ENCODE data around the gene CLRN3.

Gene CLRN3, protein sequence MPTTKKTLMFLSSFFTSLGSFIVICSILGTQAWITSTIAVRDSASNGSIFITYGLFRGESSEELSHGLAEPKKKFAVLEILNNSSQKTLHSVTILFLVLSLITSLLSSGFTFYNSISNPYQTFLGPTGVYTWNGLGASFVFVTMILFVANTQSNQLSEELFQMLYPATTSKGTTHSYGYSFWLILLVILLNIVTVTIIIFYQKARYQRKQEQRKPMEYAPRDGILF

GRCh38 chr10:127892743-127893142 lies at the start of gene CLRN3:
CLRN3 (minus strand) TSS chr10:127892941; CDS start chr10:127892784, 157 bp downstream.
- DNase-seq (ENCODE audit: low spot score) = no peak

DNA sequence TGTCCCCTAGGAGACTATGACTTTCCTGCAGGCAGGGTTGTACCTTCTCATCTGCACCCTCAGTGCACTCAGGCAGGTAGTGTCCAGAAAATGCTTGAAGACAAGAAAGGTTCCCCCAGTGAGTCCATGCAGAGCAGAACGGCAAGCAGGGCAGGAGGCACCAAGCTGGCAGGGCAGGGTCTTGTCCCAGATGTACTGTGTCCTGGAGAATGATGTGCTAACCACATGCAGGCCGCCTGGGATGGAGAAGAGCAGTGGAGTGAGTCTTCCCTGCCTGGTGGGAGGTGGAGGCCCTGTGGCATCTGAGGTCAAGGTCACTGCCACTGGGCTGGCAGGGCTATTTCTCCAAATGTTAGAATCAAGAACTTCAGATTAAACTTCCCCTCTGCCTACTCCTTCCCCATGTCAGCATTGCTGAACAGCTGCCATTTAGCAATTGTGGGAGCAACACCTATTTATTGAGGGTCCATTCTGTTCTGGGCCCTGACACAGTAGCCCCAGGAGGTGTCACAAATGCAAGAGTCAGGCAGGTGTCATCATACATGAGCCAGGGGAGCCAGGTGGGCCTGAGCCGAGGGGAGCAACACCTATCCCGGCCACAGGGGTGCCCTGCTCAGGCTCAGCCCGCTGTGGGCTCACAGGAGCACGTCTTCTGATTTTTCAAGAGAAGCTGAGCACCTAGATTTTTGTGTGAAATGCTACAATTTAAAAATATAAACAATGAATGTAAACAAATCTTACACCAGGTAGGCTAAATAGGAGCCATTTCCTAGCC lies 48.3 kb upstream of the CLRN3 start:
- no peak for DNase-seq (ENCODE audit: low spot score)

GRCh38 chr10:127939786-127940330 lies 47.1 kb upstream of the CLRN3 start:
- DNase-seq (ENCODE audit: low spot score) = no peak

- no peak for DNase-seq (ENCODE audit: low spot score)
Observed at GRCh38 chr10:127937915-127938463, 45.2 kb upstream of the CLRN3 start.

GRCh38 chr10:127937069-127937468 lies 44.3 kb upstream of the CLRN3 start:
- DNase-seq (ENCODE audit: low spot score) = no peak

DNA sequence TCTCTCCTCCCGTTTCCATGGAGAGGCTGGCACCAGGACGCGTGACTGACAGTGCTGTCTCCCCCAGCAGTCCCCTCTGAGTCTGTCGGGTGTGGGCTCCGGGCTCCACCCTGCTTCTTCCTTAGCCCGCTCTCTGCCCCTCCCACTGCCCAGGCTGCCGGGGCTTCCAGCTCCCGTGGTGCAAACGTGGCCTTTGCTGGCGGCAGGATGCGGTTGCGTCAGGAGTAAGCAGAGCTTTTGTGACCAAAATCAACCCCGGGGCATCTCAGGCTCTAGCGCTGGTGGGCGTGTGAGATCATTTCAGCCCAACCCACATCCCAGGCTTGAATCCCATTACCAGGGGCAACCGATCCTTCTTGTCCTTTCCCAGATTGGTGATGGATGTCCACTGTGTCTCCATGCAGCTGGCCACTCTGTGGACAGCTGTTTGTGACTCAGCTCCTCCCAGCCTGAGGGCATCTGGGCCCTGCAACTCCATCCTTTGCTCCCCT lies 42.4 kb upstream of the CLRN3 start:
- DNase-seq (ENCODE audit: low spot score) = no peak

- no peak for DNase-seq (ENCODE audit: low spot score)
Observed at GRCh38 chr10:127934383-127934782, 41.6 kb upstream of the CLRN3 start.

GRCh38 chr10:127933271-127933670 lies 40.5 kb upstream of the CLRN3 start:
- no peak for DNase-seq (ENCODE audit: low spot score)

DNA sequence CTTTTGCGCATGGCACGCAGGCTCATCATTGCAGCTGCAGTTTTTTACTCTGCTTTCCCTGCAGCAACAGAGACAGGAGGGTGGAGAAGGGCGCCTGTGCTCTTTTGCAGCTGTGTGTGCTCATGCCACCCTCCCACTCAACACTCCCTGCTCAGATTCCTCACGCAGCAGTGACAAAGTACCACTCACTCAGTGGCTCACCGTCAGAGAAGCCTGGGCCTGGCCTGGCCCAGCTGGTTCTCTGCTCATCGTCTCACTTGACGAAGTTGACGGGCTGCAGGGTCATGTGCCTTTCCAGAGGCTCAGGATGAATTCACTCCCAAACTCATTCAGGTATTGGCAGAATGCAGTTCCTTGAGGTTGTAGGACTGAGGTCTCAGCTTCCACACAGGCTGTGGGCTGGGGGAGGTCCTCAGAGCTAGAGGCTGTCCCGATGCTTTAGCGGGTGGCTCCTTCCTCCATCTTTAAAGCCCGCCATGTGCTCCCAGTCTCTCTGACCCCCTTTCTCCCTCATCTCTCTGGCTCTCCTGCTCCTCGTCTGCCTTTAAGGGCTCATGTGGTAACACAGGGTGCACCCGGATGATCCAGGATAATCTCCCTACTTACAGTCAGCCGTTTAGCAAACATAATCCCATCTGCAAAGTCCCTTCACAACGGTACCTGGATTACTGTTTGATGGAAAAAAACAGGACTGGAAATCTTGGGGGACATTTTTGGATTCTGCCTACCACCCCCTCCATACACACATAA lies 40.0 kb upstream of the CLRN3 start:
- no peak for DNase-seq (ENCODE audit: low spot score)

- no peak for DNase-seq (ENCODE audit: low spot score)
Observed at GRCh38 chr10:127928021-127928806, 35.5 kb upstream of the CLRN3 start.

GRCh38 chr10:127926455-127926854 lies 33.7 kb upstream of the CLRN3 start:
- no peak for DNase-seq (ENCODE audit: low spot score)

DNA sequence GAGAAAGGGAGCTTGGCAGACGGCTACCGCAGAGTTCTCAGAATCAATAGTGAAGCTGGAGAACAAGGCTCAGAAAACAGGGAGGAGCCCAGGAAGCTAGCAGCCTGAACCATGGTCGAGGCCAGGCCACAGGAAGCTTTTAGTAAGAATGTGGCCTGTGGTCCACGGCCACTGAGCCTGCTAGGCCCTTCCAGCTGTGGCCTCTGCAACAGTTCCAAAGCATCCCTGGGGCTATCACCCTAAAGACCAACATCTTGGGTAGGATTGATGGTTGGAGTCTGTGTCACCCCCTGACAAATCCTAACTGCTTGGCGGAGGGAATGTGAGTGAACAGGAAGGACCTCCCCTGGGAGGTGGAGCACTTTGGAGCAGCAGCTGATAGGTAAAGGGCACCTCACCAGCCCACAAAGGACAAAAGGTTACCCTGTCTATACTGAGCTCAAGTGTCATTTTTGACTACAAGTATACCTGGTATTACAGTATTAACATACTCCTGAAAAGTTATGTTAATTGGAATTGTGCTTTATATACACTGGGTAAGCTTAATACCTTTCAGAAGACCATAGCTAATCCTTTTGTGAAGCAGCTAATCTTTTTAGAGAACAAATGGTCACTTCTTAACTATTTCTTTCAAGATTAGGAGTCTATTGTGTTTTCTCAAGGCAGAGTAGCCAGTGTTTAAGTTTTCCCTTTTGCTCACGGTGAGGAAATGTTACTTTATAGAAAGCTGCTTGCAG lies 32.9 kb upstream of the CLRN3 start:
- no peak for DNase-seq (ENCODE audit: low spot score)

GRCh38 chr10:127923646-127924045 lies 30.9 kb upstream of the CLRN3 start:
- DNase-seq (ENCODE audit: low spot score) = no peak

DNA sequence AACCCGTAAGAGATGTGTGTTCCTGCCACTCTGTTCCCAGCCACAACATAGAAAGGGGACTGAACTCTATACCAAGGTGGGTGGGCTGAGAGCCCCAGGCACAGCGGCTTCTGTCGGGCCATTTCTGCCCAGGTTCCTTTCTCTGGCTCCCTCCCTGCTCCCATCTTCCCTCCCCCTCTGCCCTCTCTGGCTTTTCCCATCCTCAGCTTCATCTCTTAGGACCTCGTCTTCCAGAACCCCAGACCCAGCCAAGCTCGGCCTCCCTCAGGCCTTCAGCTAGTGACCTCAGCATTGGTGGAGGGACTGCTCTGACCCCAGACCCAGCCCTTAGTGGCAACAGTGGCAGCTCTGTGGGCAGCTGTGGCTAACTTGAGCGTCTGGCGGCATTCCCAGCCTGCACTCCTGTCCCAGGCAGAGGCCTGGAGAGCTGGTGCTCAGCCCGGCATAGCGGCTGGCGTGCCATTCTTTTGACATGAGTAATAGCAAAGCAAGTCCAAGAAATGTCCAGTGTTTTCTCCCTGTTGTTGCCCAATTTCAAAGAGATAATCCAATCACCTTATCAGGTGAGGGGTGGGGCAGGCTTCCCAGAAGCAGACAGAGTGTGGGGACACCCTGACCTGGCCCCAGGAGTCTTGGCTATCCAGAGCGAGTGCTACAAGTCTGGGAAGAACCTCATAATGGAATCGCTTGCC lies 30.1 kb upstream of the CLRN3 start:
- no peak for DNase-seq (ENCODE audit: low spot score)

GRCh38 chr10:127922206-127922605 lies 29.5 kb upstream of the CLRN3 start:
- no peak for DNase-seq (ENCODE audit: low spot score)

GRCh38 chr10:127921753-127922145 lies 29.0 kb upstream of the CLRN3 start:
- no peak for DNase-seq (ENCODE audit: low spot score)

GRCh38 chr10:127921075-127921752 lies 28.5 kb upstream of the CLRN3 start:
- DNase-seq (ENCODE audit: low spot score) = no peak

DNA sequence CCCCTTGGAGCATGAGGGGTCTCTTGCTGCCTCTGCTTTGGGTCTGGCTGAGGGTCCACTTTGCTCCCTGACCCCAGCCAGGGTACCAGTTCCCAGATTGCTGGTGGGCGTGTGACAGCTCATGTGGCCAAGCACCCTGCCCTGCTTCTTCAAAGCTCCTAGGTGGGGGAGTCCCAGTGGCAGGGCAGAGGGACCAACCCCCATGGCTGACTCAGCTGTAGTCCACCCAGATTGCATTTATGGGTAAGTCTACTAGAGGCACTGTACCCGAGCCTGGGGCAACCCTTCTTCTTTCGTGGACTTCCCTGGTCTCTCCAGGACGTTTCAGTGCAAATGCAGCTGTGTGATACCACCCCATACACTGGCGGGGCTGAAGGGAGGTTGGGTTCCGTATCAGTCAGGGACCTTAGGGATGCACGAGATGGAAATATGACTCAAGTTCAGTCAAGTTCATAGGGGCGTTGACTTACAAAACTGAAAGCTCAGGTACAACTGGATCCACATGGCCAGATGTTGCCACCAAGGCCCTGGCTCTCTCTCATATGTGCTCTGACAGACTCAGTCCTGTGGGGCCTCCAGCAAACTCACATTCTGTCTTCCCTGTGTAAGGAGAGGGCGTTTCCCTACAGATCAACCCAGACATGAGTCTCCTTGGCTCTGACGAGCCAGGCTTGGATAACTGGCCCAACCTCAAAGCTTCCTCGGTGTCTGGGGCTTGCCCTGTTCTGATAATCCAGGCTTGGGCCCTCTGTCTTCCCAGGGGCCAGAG lies 27.7 kb upstream of the CLRN3 start:
- DNase-seq (ENCODE audit: low spot score) = no peak
